ENCODE results near the gene CCNH. TPM values are rescaled to one million over a fixed set of nuclear protein-coding genes. Genes with fewer than 3 reads are reported as not detected.

The CCNH gene
- total and polyA plus RNA-seq, 3 donors from 2014 or later = 105 to 167 (median 142) TPM

- Histone ChIP-seq H3K27ac (no peak overlapping the region), H3K4me1 (no peaks in the 10 kb centered on the region), H3K36me3 (ENCODE audit: low read depth, missing control alignments) (no peaks in the 10 kb centered on the region), H3K27me3 (no peaks in the 10 kb centered on the region), H3K9me3 (no peaks in the 10 kb centered on the region), H3K4me3 (no peak overlapping the region)
- TF ChIP-seq, protein P1, sequence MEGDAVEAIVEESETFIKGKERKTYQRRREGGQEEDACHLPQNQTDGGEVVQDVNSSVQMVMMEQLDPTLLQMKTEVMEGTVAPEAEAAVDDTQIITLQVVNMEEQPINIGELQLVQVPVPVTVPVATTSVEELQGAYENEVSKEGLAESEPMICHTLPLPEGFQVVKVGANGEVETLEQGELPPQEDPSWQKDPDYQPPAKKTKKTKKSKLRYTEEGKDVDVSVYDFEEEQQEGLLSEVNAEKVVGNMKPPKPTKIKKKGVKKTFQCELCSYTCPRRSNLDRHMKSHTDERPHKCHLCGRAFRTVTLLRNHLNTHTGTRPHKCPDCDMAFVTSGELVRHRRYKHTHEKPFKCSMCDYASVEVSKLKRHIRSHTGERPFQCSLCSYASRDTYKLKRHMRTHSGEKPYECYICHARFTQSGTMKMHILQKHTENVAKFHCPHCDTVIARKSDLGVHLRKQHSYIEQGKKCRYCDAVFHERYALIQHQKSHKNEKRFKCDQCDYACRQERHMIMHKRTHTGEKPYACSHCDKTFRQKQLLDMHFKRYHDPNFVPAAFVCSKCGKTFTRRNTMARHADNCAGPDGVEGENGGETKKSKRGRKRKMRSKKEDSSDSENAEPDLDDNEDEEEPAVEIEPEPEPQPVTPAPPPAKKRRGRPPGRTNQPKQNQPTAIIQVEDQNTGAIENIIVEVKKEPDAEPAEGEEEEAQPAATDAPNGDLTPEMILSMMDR (IDR thresholded peaks at IDR 0.05) = no peak
- no peak for TF ChIP-seq POLR2A (IDR thresholded peaks at IDR 0.05)
- intact Hi-C loops (cut with DNase I; ENCODE audit: low total_unique reads) = no loop called here
- 85 to 90% methylated on average over 1 of the region's 1 CpG for WGBS, 2 donors
- DNase-seq = no peak
Measured at GRCh38 chr5:87383216-87383615, 29.5 kb downstream of the CCNH start.

DNA sequence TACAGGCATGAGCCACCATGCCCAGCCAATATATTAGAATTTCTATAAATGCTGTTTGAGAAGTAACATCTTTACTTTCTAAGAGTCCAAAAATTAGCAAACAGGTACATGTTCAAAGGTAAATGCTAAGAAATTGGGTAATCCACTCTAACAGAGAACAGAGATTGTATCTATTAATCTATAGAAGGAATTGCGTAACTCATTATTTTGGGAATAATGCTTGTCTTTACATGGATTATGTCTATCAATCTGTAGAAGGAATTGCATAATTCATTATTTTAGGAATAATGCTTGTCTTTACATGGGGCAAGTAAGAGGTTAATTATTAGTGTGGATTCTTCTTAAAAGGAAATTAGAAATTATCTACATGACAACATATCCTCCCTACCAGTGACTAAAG is 30.5 kb downstream of the CCNH start:
- intact Hi-C loops (cut with DNase I; ENCODE audit: low total_unique reads) = no loop called here
- TF ChIP-seq, protein P1 (IDR thresholded peaks at IDR 0.05) = no peak
- no peak for TF ChIP-seq POLR2A (IDR thresholded peaks at IDR 0.05)
- no peaks in the 10 kb centered on the region for H3K27me3 ChIP-seq
- H3K36me3 ChIP-seq (ENCODE audit: low read depth, missing control alignments) = no peaks in the 10 kb centered on the region
- no peaks in the 10 kb centered on the region for H3K9me3 ChIP-seq
- 92 to 100% methylated on average over 1 of the region's 1 CpG for WGBS, 2 donors
- no peak overlapping the region for H3K27ac ChIP-seq
- DNase-seq = no peak
- H3K4me1 ChIP-seq = no peaks in the 10 kb centered on the region
- no peak overlapping the region for H3K4me3 ChIP-seq

DNA sequence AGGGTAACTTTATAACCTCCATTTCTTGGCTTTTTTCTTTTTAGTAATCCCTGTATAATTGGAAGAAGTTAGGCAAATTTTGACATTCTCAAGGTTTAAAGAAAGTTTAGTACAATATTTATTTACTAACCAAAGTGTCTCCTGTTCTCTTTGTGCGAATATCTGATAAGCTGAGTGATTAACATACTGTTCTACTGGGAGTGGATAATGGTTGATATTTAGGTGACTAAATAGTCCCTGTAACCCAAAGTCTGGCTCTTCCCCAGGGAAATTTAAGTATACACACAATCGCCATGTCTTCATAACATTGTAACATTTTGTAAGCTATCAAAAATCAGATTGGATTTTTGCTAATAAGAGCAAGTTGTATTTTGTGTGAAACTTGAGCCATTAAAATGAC is 40.0 kb downstream of the CCNH start:
- intact Hi-C loops (cut with DNase I; ENCODE audit: low total_unique reads) = no loop called here
- DNase-seq = no peak
- Histone ChIP-seq H3K4me3 (no peak overlapping the region), H3K36me3 (ENCODE audit: low read depth, missing control alignments) (no peaks in the 10 kb centered on the region), H3K27ac (no peak overlapping the region), H3K27me3 (no peaks in the 10 kb centered on the region), H3K4me1 (no peaks in the 10 kb centered on the region), H3K9me3 (no peaks in the 10 kb centered on the region)
- 56 to 70% methylated on average over 2 of the region's 2 CpGs for WGBS, 2 donors
- no peak for TF ChIP-seq POLR2A (IDR thresholded peaks at IDR 0.05)
- TF ChIP-seq, protein P1 (IDR thresholded peaks at IDR 0.05) = no peak

DNA sequence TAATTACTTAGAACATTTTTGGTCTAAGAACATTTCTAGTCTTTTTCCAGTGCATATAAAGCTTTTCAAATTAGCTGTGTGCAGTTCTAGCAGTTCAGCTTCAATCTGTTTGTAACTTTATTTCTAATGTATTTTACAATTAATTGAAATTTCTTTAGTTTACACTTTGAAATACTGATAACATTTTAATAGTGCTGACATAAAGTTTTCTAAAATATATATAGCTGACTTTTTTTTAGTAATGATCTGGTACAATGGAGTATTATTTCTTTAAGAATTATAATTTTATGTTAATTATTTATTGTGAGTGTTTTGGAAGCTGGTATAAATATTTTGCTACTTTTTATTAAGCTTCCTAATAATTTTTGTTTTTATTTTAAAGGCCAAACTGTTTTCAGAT is 43.3 kb downstream of the CCNH start:
- Histone ChIP-seq H3K27ac (peak overlapping the region in 1 of 2 donors; percentile 42), H3K36me3 (ENCODE audit: low read depth, missing control alignments) (no peaks in the 10 kb centered on the region), H3K27me3 (no peaks in the 10 kb centered on the region), H3K4me3 (no peak overlapping the region), H3K4me1 (no peaks in the 10 kb centered on the region), H3K9me3 (no peaks in the 10 kb centered on the region)
- intact Hi-C loops (cut with DNase I; ENCODE audit: low total_unique reads) = no loop called here
- no peak for TF ChIP-seq POLR2A (IDR thresholded peaks at IDR 0.05)
- TF ChIP-seq, protein P1 (IDR thresholded peaks at IDR 0.05) = no peak
- no peak for DNase-seq

GRCh38 chr5:87368601-87369000 is 44.1 kb downstream of the CCNH start:
- no peak for DNase-seq
- intact Hi-C loops (cut with DNase I; ENCODE audit: low total_unique reads) = no loop called here
- WGBS, 2 donors = 62 to 68% methylated on average over 3 of the region's 3 CpGs
- TF ChIP-seq, protein P1 (IDR thresholded peaks at IDR 0.05) = no peak
- Histone ChIP-seq H3K27ac (peak overlapping the region in 1 of 2 donors; percentile 42), H3K27me3 (no peaks in the 10 kb centered on the region), H3K4me3 (no peak overlapping the region), H3K36me3 (ENCODE audit: low read depth, missing control alignments) (no peaks in the 10 kb centered on the region), H3K9me3 (no peaks in the 10 kb centered on the region), H3K4me1 (no peaks in the 10 kb centered on the region)

Measured in testis (tissue), 3 donors.